ENCODE measurements around the gene DDX52.
"Not testable (repeated sequence)": the region's sequence is repeated elsewhere in the genome, so short reads cannot be mapped to it uniquely, and the experiment has no call there.

Gene DDX52

DNA sequence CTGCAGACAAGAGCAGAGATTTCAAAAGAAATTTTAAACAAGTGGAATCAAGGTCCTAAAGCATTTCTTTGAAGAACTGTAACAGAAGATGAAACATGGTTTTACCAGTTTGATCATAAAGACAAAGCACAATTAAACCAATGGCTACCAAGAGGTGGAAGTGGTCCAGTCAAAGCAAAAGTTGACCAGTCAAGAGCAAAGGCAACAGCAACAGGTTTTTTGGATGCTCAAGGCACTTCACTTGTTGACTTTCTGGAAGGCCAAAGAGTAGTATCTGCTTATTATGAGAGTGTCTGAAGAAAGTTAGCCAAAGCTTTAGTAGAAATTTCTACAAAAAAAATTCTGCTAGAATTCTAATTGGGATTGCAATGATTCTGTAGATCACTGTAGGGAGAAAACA is 5.3 kb downstream of the DDX52 start:
- Histone ChIP-seq H3K4me3 (ENCODE audit: low read length) (no peak overlapping the region), H3K27me3 (ENCODE audit: control insufficient read depth, low read length) (no peaks in the 10 kb centered on the region), H3K4me1 (ENCODE audit: control insufficient read depth, low read length) (peaks cover 16% of the 10 kb centered on the region), H3K27ac (ENCODE audit: low read depth, low read length) (no peak overlapping the region), H3F3A (ENCODE audit: control insufficient read depth, insufficient read depth) (no peaks in the 10 kb centered on the region), H3K79me2 (ENCODE audit: control insufficient read depth, low read length) (peaks cover 56% of the 10 kb centered on the region), H3K9me2 (replicated peaks; ENCODE audit: control insufficient read depth, low read length) (no peaks in the 10 kb centered on the region), H3K36me3 (ENCODE audit: control insufficient read depth, low read length) (peaks cover 59% of the 10 kb centered on the region), H4K20me1 (ENCODE audit: control insufficient read depth, insufficient read depth, low read depth, low read length) (no peaks in the 10 kb centered on the region), H3K4me2 (ENCODE audit: low read length) (no peak overlapping the region), H3K9me3 (ENCODE audit: control insufficient read depth, insufficient read depth, low read length) (no peaks in the 10 kb centered on the region)
- TF ChIP-seq, protein P1, sequence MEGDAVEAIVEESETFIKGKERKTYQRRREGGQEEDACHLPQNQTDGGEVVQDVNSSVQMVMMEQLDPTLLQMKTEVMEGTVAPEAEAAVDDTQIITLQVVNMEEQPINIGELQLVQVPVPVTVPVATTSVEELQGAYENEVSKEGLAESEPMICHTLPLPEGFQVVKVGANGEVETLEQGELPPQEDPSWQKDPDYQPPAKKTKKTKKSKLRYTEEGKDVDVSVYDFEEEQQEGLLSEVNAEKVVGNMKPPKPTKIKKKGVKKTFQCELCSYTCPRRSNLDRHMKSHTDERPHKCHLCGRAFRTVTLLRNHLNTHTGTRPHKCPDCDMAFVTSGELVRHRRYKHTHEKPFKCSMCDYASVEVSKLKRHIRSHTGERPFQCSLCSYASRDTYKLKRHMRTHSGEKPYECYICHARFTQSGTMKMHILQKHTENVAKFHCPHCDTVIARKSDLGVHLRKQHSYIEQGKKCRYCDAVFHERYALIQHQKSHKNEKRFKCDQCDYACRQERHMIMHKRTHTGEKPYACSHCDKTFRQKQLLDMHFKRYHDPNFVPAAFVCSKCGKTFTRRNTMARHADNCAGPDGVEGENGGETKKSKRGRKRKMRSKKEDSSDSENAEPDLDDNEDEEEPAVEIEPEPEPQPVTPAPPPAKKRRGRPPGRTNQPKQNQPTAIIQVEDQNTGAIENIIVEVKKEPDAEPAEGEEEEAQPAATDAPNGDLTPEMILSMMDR (IDR thresholded peaks at IDR 0.05; ENCODE audit: low read depth, low read length, poor library complexity, severe bottlenecking) = no peak
- no peak for TF ChIP-seq EZH2phosphoT487 (IDR thresholded peaks at IDR 0.05; ENCODE audit: borderline replicate concordance, low read length)

DNA sequence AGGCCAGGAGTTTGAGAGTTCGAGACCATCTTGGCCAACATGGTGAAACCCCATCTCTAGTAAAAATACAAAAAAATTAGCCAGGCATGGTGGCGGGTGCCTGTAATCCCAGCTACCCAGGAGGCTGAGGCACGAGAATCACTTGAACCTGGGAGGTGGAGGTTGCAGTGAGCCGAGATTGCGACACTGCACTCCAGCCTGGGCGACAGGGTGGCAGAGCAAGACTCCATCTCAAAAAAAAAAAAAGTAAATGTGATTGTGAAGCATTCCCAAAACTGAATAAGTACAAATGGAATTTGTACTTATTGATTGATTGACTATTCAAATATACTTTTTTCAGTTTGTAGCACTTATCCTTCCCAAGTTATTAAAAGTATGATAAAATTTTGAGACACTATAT is 26.8 kb downstream of the DDX52 start:
- H3K4me2 ChIP-seq (ENCODE audit: low read length); H3F3A ChIP-seq (ENCODE audit: control insufficient read depth, insufficient read depth); H3K27ac ChIP-seq (ENCODE audit: low read depth, low read length): not testable (repeated sequence)

DNA sequence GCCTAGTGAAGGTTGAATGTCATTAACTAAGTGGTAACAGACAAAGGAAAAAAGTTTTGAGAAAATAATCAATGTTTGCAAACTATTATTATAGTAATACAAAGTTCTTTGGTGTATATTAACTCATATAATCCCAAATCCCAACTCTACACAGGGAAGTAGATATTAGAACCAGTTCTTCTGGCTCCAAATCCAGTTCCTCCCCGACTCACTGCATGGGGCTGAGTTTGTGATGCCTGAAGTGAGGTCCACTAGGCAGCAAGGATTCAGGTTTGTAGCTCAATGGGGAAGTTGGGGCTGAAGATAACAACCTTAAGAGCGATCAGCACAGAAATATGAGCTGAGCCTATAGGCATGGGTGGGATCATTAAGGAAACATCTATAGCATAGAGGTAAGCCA is 28.4 kb downstream of the DDX52 start:
- Histone ChIP-seq H3K4me1 (ENCODE audit: control insufficient read depth, low read length) (peaks cover 9% of the 10 kb centered on the region), H3K4me3 (ENCODE audit: low read length) (no peak overlapping the region), H3K36me3 (ENCODE audit: control insufficient read depth, low read length) (peaks cover 62% of the 10 kb centered on the region), H4K20me1 (ENCODE audit: control insufficient read depth, insufficient read depth, low read depth, low read length) (no peaks in the 10 kb centered on the region), H3K79me2 (ENCODE audit: control insufficient read depth, low read length) (no peaks in the 10 kb centered on the region), H3K27me3 (ENCODE audit: control insufficient read depth, low read length) (no peaks in the 10 kb centered on the region), H3K27ac (ENCODE audit: low read depth, low read length) (no peak overlapping the region), H3F3A (ENCODE audit: control insufficient read depth, insufficient read depth) (peaks cover 11% of the 10 kb centered on the region), H3K4me2 (ENCODE audit: low read length) (no peak overlapping the region), H3K9me3 (ENCODE audit: control insufficient read depth, insufficient read depth, low read length) (no peaks in the 10 kb centered on the region), H3K9me2 (replicated peaks; ENCODE audit: control insufficient read depth, low read length) (no peaks in the 10 kb centered on the region)
- TF ChIP-seq, protein P1 (IDR thresholded peaks at IDR 0.05; ENCODE audit: low read depth, low read length, poor library complexity, severe bottlenecking) = no peak
- no peak for TF ChIP-seq EZH2phosphoT487 (IDR thresholded peaks at IDR 0.05; ENCODE audit: borderline replicate concordance, low read length)

More for the DNA sequence above, 26.8 kb downstream of the DDX52 start:
- not testable (repeated sequence) for H3K9me2 ChIP-seq (replicated peaks; ENCODE audit: control insufficient read depth, low read length); H3K9me3 ChIP-seq (ENCODE audit: control insufficient read depth, insufficient read depth, low read length); H3K4me1 ChIP-seq (ENCODE audit: control insufficient read depth, low read length); H3K79me2 ChIP-seq (ENCODE audit: control insufficient read depth, low read length); H4K20me1 ChIP-seq (ENCODE audit: control insufficient read depth, insufficient read depth, low read depth, low read length); H3K4me3 ChIP-seq (ENCODE audit: low read length); H3K27me3 ChIP-seq (ENCODE audit: control insufficient read depth, low read length)
- H3K36me3 ChIP-seq (ENCODE audit: control insufficient read depth, low read length) = peaks cover 78% of the 10 kb centered on the region

DNA sequence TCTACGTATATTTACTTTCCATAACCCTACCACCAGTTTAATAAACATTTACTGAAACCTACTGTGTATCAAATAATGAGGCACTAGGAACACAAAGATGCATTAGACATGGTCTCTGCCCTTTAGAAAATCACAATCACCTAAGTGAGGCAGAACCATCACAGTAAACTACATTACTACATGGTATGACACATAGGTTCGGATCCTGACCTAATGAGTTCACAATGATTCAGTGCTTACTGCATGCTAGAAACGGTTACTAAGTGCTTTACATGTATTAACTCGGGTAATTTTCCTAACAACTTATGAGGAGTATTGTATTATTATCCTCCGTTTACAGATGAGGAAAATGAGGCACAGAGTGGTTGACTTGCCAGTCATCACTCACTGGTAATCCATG is 28.9 kb downstream of the DDX52 start:
- Histone ChIP-seq H3F3A (ENCODE audit: control insufficient read depth, insufficient read depth) (peaks cover 11% of the 10 kb centered on the region), H3K79me2 (ENCODE audit: control insufficient read depth, low read length) (no peaks in the 10 kb centered on the region), H3K9me3 (ENCODE audit: control insufficient read depth, insufficient read depth, low read length) (no peaks in the 10 kb centered on the region), H3K9me2 (replicated peaks; ENCODE audit: control insufficient read depth, low read length) (no peaks in the 10 kb centered on the region), H3K4me1 (ENCODE audit: control insufficient read depth, low read length) (peaks cover 12% of the 10 kb centered on the region), H3K4me3 (ENCODE audit: low read length) (no peak overlapping the region), H3K4me2 (ENCODE audit: low read length) (no peak overlapping the region), H3K36me3 (ENCODE audit: control insufficient read depth, low read length) (peaks cover 57% of the 10 kb centered on the region), H4K20me1 (ENCODE audit: control insufficient read depth, insufficient read depth, low read depth, low read length) (no peaks in the 10 kb centered on the region), H3K27ac (ENCODE audit: low read depth, low read length) (no peak overlapping the region), H3K27me3 (ENCODE audit: control insufficient read depth, low read length) (no peaks in the 10 kb centered on the region)
- TF ChIP-seq EZH2phosphoT487 (IDR thresholded peaks at IDR 0.05; ENCODE audit: borderline replicate concordance, low read length) = no peak
- TF ChIP-seq, protein P1 (IDR thresholded peaks at IDR 0.05; ENCODE audit: low read depth, low read length, poor library complexity, severe bottlenecking) = no peak
